Fibroblast of gingiva (primary cell): ENCODE results near the gene MBP.

Experiments
- DNase-seq: peaks from one replicate; pipeline ENCODE4 v3.0.0-alpha.2; 2011; ENCODE audit warnings: low read depth

The MBP gene

GRCh38 chr18:77100751-77101355 lies 31.7 kb downstream of the MBP start:
- no peak for DNase-seq

GRCh38 chr18:77099485-77100370 lies 32.9 kb downstream of the MBP start:
- no peak for DNase-seq

- no peak for DNase-seq
These were observed 33.9 kb downstream of the MBP start for GRCh38 chr18:77098538-77099174.

- DNase-seq: peak; percentile 66
These were observed 34.6 kb downstream of the MBP start for GRCh38 chr18:77098029-77098428.

GRCh38 chr18:77096936-77097886 lies 35.4 kb downstream of the MBP start:
- DNase-seq: no peak

GRCh38 chr18:77095391-77096371 lies 36.9 kb downstream of the MBP start:
- no peak for DNase-seq

GRCh38 chr18:77093586-77093985 lies 39.0 kb downstream of the MBP start:
- no peak for DNase-seq

- no peak for DNase-seq
These were observed 39.5 kb downstream of the MBP start for GRCh38 chr18:77093067-77093430.

- DNase-seq: no peak
These were observed 40.2 kb downstream of the MBP start for GRCh38 chr18:77092104-77093066.

- DNase-seq: no peak
These were observed 41.2 kb downstream of the MBP start for GRCh38 chr18:77091366-77091765.

GRCh38 chr18:77090546-77091174 lies 41.9 kb downstream of the MBP start:
- DNase-seq: no peak

GRCh38 chr18:77089723-77090285 lies 42.8 kb downstream of the MBP start:
- DNase-seq: no peak

GRCh38 chr18:77088963-77089722 lies 43.4 kb downstream of the MBP start:
- DNase-seq: no peak

GRCh38 chr18:77087393-77088141 lies 45.0 kb downstream of the MBP start:
- DNase-seq: peak; percentile 22

- peak; percentile 41 for DNase-seq
These were observed 45.8 kb downstream of the MBP start for GRCh38 chr18:77086656-77087392.

GRCh38 chr18:77086034-77086433 lies 46.5 kb downstream of the MBP start:
- DNase-seq: peak; percentile 90

- no peak for DNase-seq
These were observed 47.9 kb downstream of the MBP start for GRCh38 chr18:77084688-77085035.
